NCI-H2081 treated with DMSO at 0.1 percent for 48 hours (cell line): ENCODE results near the gene UBE2D4.
A peak's percentile ranks its signal among the peaks of the same experiment; 100 is the strongest.
"Not testable (repeated sequence)": the region's sequence is repeated elsewhere in the genome, so short reads cannot be mapped to it uniquely, and the experiment has no call there.

ENCODE experiments used
- DNase-seq: peaks from one replicate; lab custom pipeline; 2025; lab: John Stamatoyannopoulos, UW

The UBE2D4 gene

GRCh38 chr7:43925984-43926797, at the start of gene UBE2D4:
Gene UBE2D4 (plus strand): TSS chr7:43926436. CDS start chr7:43926533, 97 bp downstream.
- peak; percentile 54 for DNase-seq

- DNase-seq: no peak
Measured at GRCh38 chr7:43876976-43877745, 49.1 kb upstream of the UBE2D4 start.

- no peak for DNase-seq
Measured at GRCh38 chr7:43877968-43878864, 48.0 kb upstream of the UBE2D4 start.

- DNase-seq: no peak
Measured at GRCh38 chr7:43878867-43879266, 47.4 kb upstream of the UBE2D4 start.

- no peak for DNase-seq
Measured at GRCh38 chr7:43879477-43879876, 46.8 kb upstream of the UBE2D4 start.

- no peak for DNase-seq
Measured at GRCh38 chr7:43880596-43880995, 45.6 kb upstream of the UBE2D4 start.

GRCh38 chr7:43884209-43884608, 42.0 kb upstream of the UBE2D4 start:
- DNase-seq: no peak

GRCh38 chr7:43884617-43885016, 41.6 kb upstream of the UBE2D4 start:
- DNase-seq: no peak

- no peak for DNase-seq
Measured at GRCh38 chr7:43888993-43889945, 37.0 kb upstream of the UBE2D4 start.

- no peak for DNase-seq
Measured at GRCh38 chr7:43890468-43890867, 35.8 kb upstream of the UBE2D4 start.

- no peak for DNase-seq
Measured at GRCh38 chr7:43891069-43891955, 34.9 kb upstream of the UBE2D4 start.

GRCh38 chr7:43895847-43896415, 30.3 kb upstream of the UBE2D4 start:
- no peak for DNase-seq

- not testable (repeated sequence) for DNase-seq
Measured at GRCh38 chr7:43898571-43898970, 27.7 kb upstream of the UBE2D4 start.

- no peak for DNase-seq
Measured at GRCh38 chr7:43902542-43903054, 23.6 kb upstream of the UBE2D4 start.

GRCh38 chr7:43904533-43905208, 21.6 kb upstream of the UBE2D4 start:
- DNase-seq: no peak

GRCh38 chr7:43905209-43905946, 20.9 kb upstream of the UBE2D4 start:
- no peak for DNase-seq

GRCh38 chr7:43905956-43906330, 20.3 kb upstream of the UBE2D4 start:
- no peak for DNase-seq

- DNase-seq: no peak
Measured at GRCh38 chr7:43906331-43907010, 19.8 kb upstream of the UBE2D4 start, which contains the start of gene URGCP. Gene URGCP (minus strand): TSS chr7:43906596. CDS start chr7:43906575, 21 bp downstream.
